DND-41 (cell line): ENCODE data around the gene ATR.

Source experiments
- ATAC-seq: fragments of 200-7000 bp; cut with Tn5 transposase; 3 replicates; pipeline ENCODE4 v1.9.1; 2021; ENCODE audit warnings: low read depth; ENCODE audit not compliant: insufficient read depth
- DNase-seq: peaks from one replicate; pipeline ENCODE4 v3.0.0-alpha.2; 2020
- H2AFZ ChIP-seq: 2 replicates; pipeline ENCODE4 v1.6.0; 2012; ENCODE audit warnings: low read depth, low read length
- H3K27ac ChIP-seq: 2 replicates; pipeline ENCODE4 v1.5.1; 2012; ENCODE audit warnings: low read length, inconsistent platforms
- H3K27me3 ChIP-seq: fragments of 200-600 bp; sonication (generic); 2 replicates; pipeline ENCODE4 v1.6.0; 2012; ENCODE audit warnings: low read length, mild to moderate bottlenecking, inconsistent platforms; ENCODE audit not compliant: insufficient read depth, poor library complexity
- H3K36me3 ChIP-seq: 2 replicates; pipeline ENCODE4 v1.5.1; 2012; ENCODE audit warnings: low read length, inconsistent platforms; ENCODE audit not compliant: insufficient read depth
- H3K4me1 ChIP-seq: 2 replicates; pipeline ENCODE4 v1.5.1; 2012; ENCODE audit warnings: mild to moderate bottlenecking, low read length; ENCODE audit not compliant: insufficient read depth
- H3K4me2 ChIP-seq: 2 replicates; pipeline ENCODE4 v1.6.0; 2012; ENCODE audit warnings: mild to moderate bottlenecking, moderate library complexity, low read length, inconsistent platforms; ENCODE audit not compliant: insufficient read depth
- H3K4me3 ChIP-seq, 2 experiments: fragments of 200-600 bp in 1 of 2; shearing (Covaris generic) in 1 of 2; 2 replicates each; pipeline ENCODE4 v1.5.1; 2012 to 2016; ENCODE audit warnings: inconsistent platforms in 2 of 2, low read length in 2 of 2, mild to moderate bottlenecking in 2 of 2, low read depth in 1 of 2, moderate library complexity in 1 of 2
- H3K79me2 ChIP-seq: 2 replicates; pipeline ENCODE4 v1.6.0; 2012; ENCODE audit warnings: low read length, inconsistent platforms; ENCODE audit not compliant: insufficient read depth
- H3K9ac ChIP-seq: 2 replicates; pipeline ENCODE4 v1.6.0; 2012; ENCODE audit warnings: low read depth, mild to moderate bottlenecking, inconsistent platforms, low read length, moderate library complexity
- H3K9me3 ChIP-seq: 2 replicates; pipeline ENCODE4 v1.5.1; 2012; ENCODE audit warnings: low read length, moderate library complexity, mild to moderate bottlenecking, inconsistent platforms; ENCODE audit not compliant: insufficient read depth, severe bottlenecking
- H4K20me1 ChIP-seq: 2 replicates; pipeline ENCODE4 v1.6.0; 2012; ENCODE audit warnings: low read length; ENCODE audit not compliant: insufficient read depth
- CTCF ChIP-seq: IDR thresholded peaks from 2 replicates; pipeline ENCODE4 v1.5.1; 2012; ENCODE audit warnings: borderline replicate concordance, low read length, moderate library complexity, mild to moderate bottlenecking; ENCODE audit not compliant: poor library complexity, severe bottlenecking; ENCODE audit errors: extremely low read depth
- EZH2 ChIP-seq: IDR thresholded peaks from 3 replicates; pipeline ENCODE4 v1.6.1; 2012; ENCODE audit warnings: borderline replicate concordance, low read depth, mild to moderate bottlenecking, moderate library complexity, low read length, inconsistent platforms; ENCODE audit not compliant: severe bottlenecking

The ATR gene

GRCh38 chr3:142459929-142460328 lies 118.6 kb downstream of the ATR start:
- no peak overlapping the region for H2AFZ ChIP-seq
- no peaks in the 10 kb centered on the region for H3K27me3 ChIP-seq
- H3K4me3 ChIP-seq: no peak overlapping the region
- no peaks in the 10 kb centered on the region for H3K79me2 ChIP-seq
- H3K4me2 ChIP-seq: no peak overlapping the region
- H3K9me3 ChIP-seq: no peaks in the 10 kb centered on the region
- H3K27ac ChIP-seq: no peak overlapping the region
- no peak for ATAC-seq
- H3K9ac ChIP-seq: no peak overlapping the region
- H4K20me1 ChIP-seq: no peaks in the 10 kb centered on the region
- TF ChIP-seq CTCF: no peak
- TF ChIP-seq EZH2: no peak
- H3K36me3 ChIP-seq: peaks cover 61% of the 10 kb centered on the region
- DNase-seq: no peak
- no peaks in the 10 kb centered on the region for H3K4me1 ChIP-seq

- H3K27me3 ChIP-seq: no peaks in the 10 kb centered on the region
- no peak overlapping the region for H3K4me3 ChIP-seq
- TF ChIP-seq CTCF (no peak), EZH2 (no peak)
- no peak overlapping the region for H2AFZ ChIP-seq
- H3K9me3 ChIP-seq: no peaks in the 10 kb centered on the region
- no peaks in the 10 kb centered on the region for H3K4me1 ChIP-seq
- no peaks in the 10 kb centered on the region for H3K79me2 ChIP-seq
- peaks cover 58% of the 10 kb centered on the region for H3K36me3 ChIP-seq
- no peak overlapping the region for H3K9ac ChIP-seq
- DNase-seq (no peak), ATAC-seq (no peak)
- no peaks in the 10 kb centered on the region for H4K20me1 ChIP-seq
- H3K4me2 ChIP-seq: no peak overlapping the region
- no peak overlapping the region for H3K27ac ChIP-seq
These were observed 119.4 kb downstream of the ATR start for GRCh38 chr3:142459096-142459495.

GRCh38 chr3:142450881-142451280 lies 127.7 kb downstream of the ATR start:
- Histone ChIP-seq H3K9me3 (no peaks in the 10 kb centered on the region), H3K36me3 (peaks cover 54% of the 10 kb centered on the region), H3K79me2 (peaks cover 29% of the 10 kb centered on the region), H3K4me3 (no peak overlapping the region), H3K9ac (no peak overlapping the region), H3K27me3 (no peaks in the 10 kb centered on the region), H3K4me1 (peaks cover 19% of the 10 kb centered on the region), H2AFZ (no peak overlapping the region), H4K20me1 (peaks cover 3% of the 10 kb centered on the region; the same call in 1 of the 2 replicates), H3K27ac (no peak overlapping the region), H3K4me2 (no peak overlapping the region)
- ATAC-seq (no peak), DNase-seq (no peak)
- TF ChIP-seq CTCF (no peak), EZH2 (no peak)

- no peak overlapping the region for H3K9ac ChIP-seq
- TF ChIP-seq EZH2 (no peak), CTCF (no peak)
- no peak overlapping the region for H3K4me2 ChIP-seq
- peaks cover 7% of the 10 kb centered on the region; the same call in 1 of the 2 replicates for H4K20me1 ChIP-seq
- no peaks in the 10 kb centered on the region for H3K9me3 ChIP-seq
- no peak overlapping the region for H3K27ac ChIP-seq
- peaks cover 36% of the 10 kb centered on the region for H3K79me2 ChIP-seq
- DNase-seq: no peak
- no peaks in the 10 kb centered on the region for H3K27me3 ChIP-seq
- ATAC-seq: no peak
- H2AFZ ChIP-seq: no peak overlapping the region
- no peak overlapping the region for H3K4me3 ChIP-seq
- H3K4me1 ChIP-seq: peaks cover 26% of the 10 kb centered on the region
- peaks cover 53% of the 10 kb centered on the region for H3K36me3 ChIP-seq
These were observed 128.3 kb downstream of the ATR start for GRCh38 chr3:142450189-142450588.
